SK-N-SH (cell line): ENCODE measurements around the gene BSCL2. TPM values are rescaled to one million over a fixed set of nuclear protein-coding genes. Genes with fewer than 3 reads are reported as not detected.

Experiments
- CTCF ChIA-PET: fragments of 300-600, 350-600 bp; formaldehyde crosslinking; extraction: SDS; loops from one replicate; lab custom pipeline; 2021; lab: Yijun Ruan, JAX
- POLR2A ChIA-PET: fragments of 350-600 bp; sonication (Branson Sonifier 250); formaldehyde crosslinking; extraction: SDS; loops from one replicate; lab custom pipeline; 2020; ENCODE audit warnings: antibody characterized with exemption, inconsistent platforms; lab: Yijun Ruan, JAX
- DNase-seq: peaks from one replicate; pipeline ENCODE4 v3.0.0; 2012
- H2AFZ ChIP-seq: fragments of 200-600 bp; sonication (generic); 2 replicates; pipeline ENCODE4 v1.8.1; 2016; ENCODE audit warnings: antibody characterized with exemption, mild to moderate bottlenecking, low read depth
- H3F3A ChIP-seq: fragments of 200-600 bp; sonication (generic); replicated peaks from 2 replicates; pipeline ENCODE3; 2016; ENCODE audit warnings: antibody characterized with exemption, mild to moderate bottlenecking; ENCODE audit not compliant: insufficient read depth
- H3K27ac ChIP-seq, 2 experiments: fragments of 200-500 bp in 1 of 2; fragments of 200-600 bp in 1 of 2; sonication (Bioruptor generic) in 1 of 2; sonication (generic), shearing (Covaris generic) in 1 of 2; 2 replicates each; pipeline versions ENCODE4 v1.5.1 to v1.6.1; 2014 to 2016; ENCODE audit warnings: low read depth in 2 of 2, inconsistent platforms in 1 of 2, low read length in 1 of 2, mild to moderate bottlenecking in 1 of 2, mixed read lengths in 1 of 2
- H3K27me3 ChIP-seq: fragments of 200-600 bp; sonication (generic), shearing (Covaris generic); 2 replicates; pipeline ENCODE4 v1.6.1; 2016; ENCODE audit warnings: mixed run types; ENCODE audit not compliant: insufficient read depth
- H3K36me3 ChIP-seq, 2 experiments: fragments of 200-500 bp in 1 of 2; fragments of 200-600 bp in 1 of 2; sonication (Bioruptor generic) in 1 of 2; sonication (generic) in 1 of 2; replicated peaks in 1 of 2; 2 replicates each; pipeline versions ENCODE3 to v1.5.1; 2014 to 2016; ENCODE audit warnings: low read length in 1 of 2, mild to moderate bottlenecking in 1 of 2; ENCODE audit not compliant: insufficient read depth in 2 of 2, control insufficient read depth in 1 of 2
- H3K4me1 ChIP-seq, 2 experiments: fragments of 200-500 bp in 1 of 2; fragments of 200-600 bp in 1 of 2; sonication (Bioruptor generic) in 1 of 2; sonication (generic), shearing (Covaris generic) in 1 of 2; 2 replicates each; pipeline versions ENCODE4 v1.5.1 to v1.6.1; 2014 to 2016; ENCODE audit warnings: low read depth in 1 of 2, low read length in 1 of 2, mixed run types in 1 of 2; ENCODE audit not compliant: insufficient read depth in 2 of 2, control insufficient read depth in 1 of 2
- H3K4me2 ChIP-seq: fragments of 200-600 bp; sonication (generic), shearing (Covaris generic); 2 replicates; pipeline ENCODE4 v1.6.1; 2017; ENCODE audit warnings: mixed run types
- H3K4me3 ChIP-seq, 2 experiments: fragments of 200-500 bp in 1 of 2; fragments of 200-600 bp in 1 of 2; sonication (Bioruptor generic) in 1 of 2; sonication (generic), shearing (Covaris generic) in 1 of 2; 2 replicates each; pipeline versions ENCODE4 v1.5.1 to v1.8.1; 2014 to 2016; ENCODE audit warnings: low read depth in 2 of 2, inconsistent platforms in 1 of 2, low read length in 1 of 2, mild to moderate bottlenecking in 1 of 2, mixed read lengths in 1 of 2, moderate library complexity in 1 of 2
- H3K79me2 ChIP-seq: fragments of 200-600 bp; sonication (generic); 2 replicates; pipeline ENCODE4 v1.8.1; 2017; ENCODE audit warnings: mild to moderate bottlenecking; ENCODE audit not compliant: insufficient read depth
- H3K9ac ChIP-seq: fragments of 200-600 bp; sonication (generic); 2 replicates; pipeline ENCODE4 v1.6.1; 2017; ENCODE audit warnings: mixed run types
- H3K9me2 ChIP-seq: fragments of 200-600 bp; sonication (generic); 2 replicates; pipeline ENCODE4 v1.6.1; 2017; ENCODE audit warnings: mixed run types
- H3K9me3 ChIP-seq: fragments of 200-600 bp; sonication (generic); 2 replicates; pipeline ENCODE4 v1.6.1; 2017; ENCODE audit warnings: mixed run types, mild to moderate bottlenecking, moderate library complexity
- H4K20me1 ChIP-seq: fragments of 200-600 bp; sonication (generic); 2 replicates; pipeline ENCODE4 v1.6.1; 2017; ENCODE audit warnings: mild to moderate bottlenecking, mixed run types; ENCODE audit not compliant: insufficient read depth
- CHD2 ChIP-seq: fragments of 150-350 bp; IDR thresholded peaks from 2 replicates; pipeline ENCODE4 v1.6.1; 2018; ENCODE audit warnings: low read length; ENCODE audit not compliant: partially characterized antibody
- ELF1 ChIP-seq: IDR thresholded peaks from 2 replicates; pipeline ENCODE4 v1.4.0; 2012
- EP300 ChIP-seq, 2 experiments: IDR thresholded peaks; 2 replicates each; pipeline versions ENCODE4 v1.4.0 to v1.6.1; 2012; ENCODE audit warnings: borderline replicate concordance in 1 of 2, low read depth in 1 of 2, low read length in 1 of 2
- EZH2phosphoT487 ChIP-seq: fragments of 200-600 bp; sonication (generic); IDR thresholded peaks from 2 replicates; pipeline ENCODE4 v1.6.1; 2017; ENCODE audit warnings: low read depth, mixed run types, mild to moderate bottlenecking, antibody characterized with exemption, moderate library complexity, borderline replicate concordance
- GABPA ChIP-seq: IDR thresholded peaks from 2 replicates; pipeline ENCODE4 v1.4.0; 2012; ENCODE audit warnings: low read depth, mild to moderate bottlenecking
- MEF2A ChIP-seq: IDR thresholded peaks from 2 replicates; pipeline ENCODE4 v1.4.0; 2012; ENCODE audit warnings: low read depth, borderline replicate concordance
- MXI1 ChIP-seq: IDR thresholded peaks from 2 replicates; pipeline ENCODE4 v1.6.1; 2012; ENCODE audit warnings: mild to moderate bottlenecking, low read depth, low read length, improper control_type of control experiment
- NRF1 ChIP-seq: IDR thresholded peaks from 2 replicates; pipeline ENCODE4 v1.6.1; 2012; ENCODE audit warnings: low read depth, mild to moderate bottlenecking, low read length
- PBX3 ChIP-seq: IDR thresholded peaks from 2 replicates; pipeline ENCODE4; 2012
- POLR2AphosphoS5 ChIP-seq: IDR thresholded peaks from 2 replicates; pipeline ENCODE4 v1.6.1; 2012; ENCODE audit warnings: low read depth, low read length
- TAF1 ChIP-seq: IDR thresholded peaks from 2 replicates; pipeline ENCODE4 v1.6.1; 2012; ENCODE audit warnings: low read depth, mild to moderate bottlenecking, low read length, moderate library complexity, borderline replicate concordance
- TCF12 ChIP-seq: IDR thresholded peaks from 2 replicates; pipeline ENCODE4 v1.4.0; 2012
- YY1 ChIP-seq: IDR thresholded peaks from 2 replicates; pipeline ENCODE4 v1.4.0; 2012; ENCODE audit warnings: low read depth, mild to moderate bottlenecking
- WGBS: methylation state at CpG from one replicate; pipeline ENCODE4 v1.1.6; 2017; ENCODE audit warnings: low lambda C conversion rate; 5-methylcytosine and 5-hydroxymethylcytosine counted together
- polyA plus RNA-seq, 3 experiments: library from polyadenylated mRNA; depleted of rRNA; stranded (reverse); fragments of >200 nt; gene quantifications; 2 replicates each; pipeline ENCODE4 v1.2.3, GENCODE V29; 2012

Gene BSCL2
- polyA plus RNA-seq, 1 of the 3 experiments (the other 2 are of a cell fraction) = 81.5 TPM

GRCh38 chr11:62708793-62709192 lies 1.6 kb upstream of the BSCL2 start:
- CTCF ChIA-PET = interaction anchor here (0.6 to 6.6 kb wide), 5 partner anchors 14 to 176 kb away, joined by 3 to 48 read pairs (median 3); partner anchors contain the start of gene HNRNPUL2
- Histone ChIP-seq H3F3A (peaks cover 50% of the 10 kb centered on the region), H3K79me2 (peaks cover 12% of the 10 kb centered on the region; the same call in 1 of the 2 replicates), H3K36me3 (peaks cover 31 to 36% of the 10 kb centered on the region in 2 experiments), H3K4me1 (peaks cover 22 to 45% of the 10 kb centered on the region in 2 experiments; a peak in 3 of 4 replicates), H3K4me2 (peak overlapping the region; percentile 81), H3K27ac (peak overlapping the region; percentile 85 to 87), H3K9ac (peak overlapping the region; percentile 70), H3K27me3 (no peaks in the 10 kb centered on the region), H3K4me3 (peak overlapping the region; percentile 48 to 59), H3K9me3 (no peaks in the 10 kb centered on the region), H4K20me1 (no peaks in the 10 kb centered on the region), H3K9me2 (no peaks in the 10 kb centered on the region), H2AFZ (0 out of 2 replicates have a peak overlapping the region, but pooled peaks have one; percentile 13)
- POLR2A ChIA-PET = interaction anchor here (0.6 to 4.0 kb wide), 10 partner anchors 17 to 181 kb away, joined by 3 to 24 read pairs (median 4); partner anchors contain the start of genes C11orf98, CSKMT, HNRNPUL2 and LBHD1
- no peak for DNase-seq
- no peak for TF ChIP-seq PBX3
- no peak for TF ChIP-seq TCF12
- TF ChIP-seq EZH2phosphoT487 = no peak
- WGBS = 54% methylated on average over 7 of the region's 7 CpGs

GRCh38 chr11:62708392-62708791 lies 1.2 kb upstream of the BSCL2 start:
- peaks cover 49% of the 10 kb centered on the region for H3F3A ChIP-seq
- 95% methylated on average over 5 of the region's 5 CpGs for WGBS
- peaks cover 28 to 32% of the 10 kb centered on the region in 2 experiments for H3K36me3 ChIP-seq
- POLR2A ChIA-PET = interaction anchor here (0.5 to 4.0 kb wide), 7 partner anchors 17 to 131 kb away, joined by 3 to 24 read pairs (median 5); partner anchors contain the start of genes C11orf98, CSKMT, HNRNPUL2 and LBHD1
- H3K27ac ChIP-seq = peak overlapping the region; percentile 85 to 87; a peak in 2 of 4 replicates
- H3K9me3 ChIP-seq = no peaks in the 10 kb centered on the region
- H3K4me2 ChIP-seq = peak overlapping the region; percentile 81
- no peaks in the 10 kb centered on the region for H3K27me3 ChIP-seq
- peaks cover 22 to 45% of the 10 kb centered on the region in 2 experiments; a peak in 3 of 4 replicates for H3K4me1 ChIP-seq
- peaks cover 12% of the 10 kb centered on the region; the same call in 1 of the 2 replicates for H3K79me2 ChIP-seq
- no peak overlapping the region for H2AFZ ChIP-seq
- no peak for TF ChIP-seq GABPA
- no peak for TF ChIP-seq TAF1
- TF ChIP-seq, all 33 proteins: peak for 0
- no peak for DNase-seq
- H4K20me1 ChIP-seq = no peaks in the 10 kb centered on the region
- peak overlapping the region in 1 of 2 experiments; percentile 48; a peak in 2 of 4 replicates for H3K4me3 ChIP-seq
- H3K9me2 ChIP-seq = no peaks in the 10 kb centered on the region
- CTCF ChIA-PET = interaction anchor here (0.6 to 6.6 kb wide), 6 partner anchors 14 to 176 kb away, joined by 3 to 48 read pairs (median 3); partner anchors contain the start of gene HNRNPUL2
- H3K9ac ChIP-seq = no peak overlapping the region

GRCh38 chr11:62706850-62707247 lies 375 bp downstream of the BSCL2 start:
- Histone ChIP-seq H3K9me3 (no peaks in the 10 kb centered on the region), H3K27ac (peak overlapping the region; percentile 84 to 89), H4K20me1 (no peaks in the 10 kb centered on the region), H3K4me2 (peak overlapping the region; percentile 73), H3F3A (peaks cover 36% of the 10 kb centered on the region), H2AFZ (peak overlapping the region; percentile 64; the same call in 1 of the 2 replicates), H3K36me3 (peaks cover 16 to 19% of the 10 kb centered on the region in 2 experiments), H3K27me3 (no peaks in the 10 kb centered on the region), H3K79me2 (peaks cover 12% of the 10 kb centered on the region; the same call in 1 of the 2 replicates), H3K4me3 (no peak overlapping the region; a peak in 1 of 4 replicates), H3K4me1 (peaks cover 22 to 45% of the 10 kb centered on the region in 2 experiments; a peak in 3 of 4 replicates), H3K9me2 (no peaks in the 10 kb centered on the region), H3K9ac (no peak overlapping the region)
- CTCF ChIA-PET = interaction anchor here (1.1 to 6.6 kb wide), 8 partner anchors 12 to 164 kb away, joined by 3 to 48 read pairs (median 4); partner anchors contain the start of genes HNRNPUL2 and TMEM179B
- POLR2A ChIA-PET = interaction anchor here (0.5 to 3.3 kb wide), 9 partner anchors 18 to 135 kb away, joined by 3 to 26 read pairs (median 5); partner anchors contain the start of genes C11orf98, CSKMT, HNRNPUL2 and INTS5
- TF ChIP-seq MXI1 (no peak), POLR2AphosphoS5 (0 out of 2 replicates have a peak, but pooled peaks have one; percentile 1), YY1 (no peak), EP300 (IDR thresholded peaks at IDR 0.05; ENCODE audit: borderline replicate concordance in 1 of 2, low read depth in 1 of 2, low read length in 1 of 2) (no peak), MEF2A (no peak), NRF1 (no peak), TAF1 (no peak), CHD2 (no peak), ELF1 (no peak)
- DNase-seq = no peak
- WGBS = 86% methylated on average over 8 of the region's 8 CpGs
